PC-3 (cell line): ENCODE measurements around the gene KIAA1549.

Experiments
- EZH2 ChIP-seq: fragments of 300-600 bp; sonication (generic); IDR thresholded peaks from one replicate; pipeline ENCODE4 v1.6.1; 2017; ENCODE audit warnings: antibody characterized with exemption, mild to moderate bottlenecking, low read length; ENCODE audit not compliant: unreplicated experiment
- EZH2phosphoT487 ChIP-seq: fragments of 300-600 bp; sonication (generic); IDR thresholded peaks from 2 replicates; pipeline ENCODE4 v1.6.1; 2018; ENCODE audit warnings: mild to moderate bottlenecking, antibody characterized with exemption, low read length, borderline replicate concordance

DNA sequence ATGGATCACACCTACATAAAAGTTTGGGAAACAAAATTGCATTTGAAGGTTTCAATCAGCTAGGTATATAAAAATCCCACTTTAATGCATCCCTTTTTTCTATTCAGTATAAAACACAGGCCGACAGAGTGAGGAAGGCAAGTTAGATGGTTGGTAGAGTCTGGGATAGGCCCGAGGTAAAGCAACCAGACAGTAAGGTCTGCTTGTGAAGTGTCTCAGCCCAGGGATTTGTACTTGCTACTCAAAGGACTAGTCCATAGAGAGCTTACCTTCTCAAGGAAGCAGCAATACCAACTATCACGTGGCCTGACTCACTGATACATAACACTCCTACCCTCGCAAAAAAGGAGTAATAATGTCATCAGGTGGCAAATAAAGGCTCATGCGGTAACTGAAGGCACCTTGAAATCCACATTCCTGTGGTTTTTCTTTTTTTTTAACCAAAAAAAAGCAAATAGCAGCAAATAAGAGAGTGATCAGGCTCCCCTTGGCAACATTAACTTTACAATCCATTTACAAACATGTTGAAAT is 127.0 kb downstream of the KIAA1549 start:
- TF ChIP-seq EZH2 (no peak), EZH2phosphoT487 (no peak)
